Activated naive CD4-positive, alpha-beta T cell treated with anti-CD3 and anti-CD28 coated beads for 36 hours (primary cell): ENCODE measurements around the gene XPO1. TPM values are rescaled to one million over a fixed set of nuclear protein-coding genes. Genes with fewer than 3 reads are reported as not detected.
"Not testable (repeated sequence)": the region's sequence is repeated elsewhere in the genome, so short reads cannot be mapped to it uniquely, and the experiment has no call there.

Source experiments
- CTCF ChIA-PET: fragments of 350-600 bp; sonication (Branson Sonifier 250); formaldehyde crosslinking; loops from one replicate; lab custom pipeline; 2021; ENCODE audit warnings: antibody characterized with exemption; lab: Charles Lee
- DNase-seq: peaks from one replicate; pipeline ENCODE4 v3.0.0-alpha.2; 2020
- H3K27ac Mint-ChIP-seq: one replicate; pipeline ENCODE4 v1.8.0; 2021; ENCODE audit warnings: mild to moderate bottlenecking, mixed read lengths
- H3K27me3 Mint-ChIP-seq: one replicate; pipeline ENCODE4 v1.8.0; 2021; ENCODE audit warnings: low read depth, mixed read lengths
- H3K36me3 Mint-ChIP-seq: one replicate; pipeline ENCODE4 v1.8.0; 2021; ENCODE audit warnings: low read depth, mixed read lengths
- H3K4me1 Mint-ChIP-seq: one replicate; pipeline ENCODE4 v1.8.0; 2021; ENCODE audit warnings: low read depth, mixed read lengths
- H3K4me3 Mint-ChIP-seq: one replicate; pipeline ENCODE4 v1.8.0; 2021; ENCODE audit warnings: mild to moderate bottlenecking, moderate library complexity, mixed read lengths
- H3K9me3 Mint-ChIP-seq: one replicate; pipeline ENCODE4 v1.8.0; 2021; ENCODE audit warnings: mixed read lengths
- intact Hi-C: fragments of 100-400 bp; cut with micrococcal nuclease; formaldehyde crosslinking; loops from one replicate; pipeline ENCODE4 v1.15.1; 2023
- total RNA-seq, 2 experiments: library from RNA; stranded (reverse); gene quantifications; one replicate each; pipeline ENCODE4 v1.2.3, GENCODE V29; 2021

Gene XPO1
- total RNA-seq = 100 to 1,000 TPM; 201 to 203 TPM

- peak; percentile 100 for DNase-seq
- Mint-ChIP-seq H3K27ac (peak within 1 kb of the TSS; percentile 97), H3K4me3 (peak within 1 kb of the TSS; percentile 90), H3K27me3 (no peaks in the 10 kb centered on the region), H3K36me3 (peaks cover 15% of the 10 kb centered on the region), H3K4me1 (peaks cover 27% of the 10 kb centered on the region), H3K9me3 (no peaks in the 10 kb centered on the region)
- intact Hi-C loops = loop anchor here (1.0 to 5.0 kb wide), 20 partner anchors 37 to 1167 kb away; partner anchors contain the start of genes B3GNT2, CCT4, COMMD1 and EHBP1
- CTCF ChIA-PET = interaction anchor here (0.7 kb wide), 1 partner anchor 43 kb away, joined by 3 read pairs; no protein-coding TSS in a partner anchor
Measured at GRCh38 chr2:61538200-61538919, at the start of gene XPO1. Gene XPO1, minus strand, starts transcription at chr2:61538356. Its CDS starts 4,459 bp downstream, at chr2:61533897.

- H3K9me3 Mint-ChIP-seq, H3K4me1 Mint-ChIP-seq, H3K4me3 Mint-ChIP-seq, CTCF ChIA-PET, H3K27me3 Mint-ChIP-seq, H3K36me3 Mint-ChIP-seq, H3K27ac Mint-ChIP-seq, DNase-seq: not testable (repeated sequence)
- intact Hi-C loops = loop anchor here (5.0 kb wide), 1 partner anchor 35 kb away; no protein-coding TSS in a partner anchor
Measured at GRCh38 chr2:61586928-61587327, 48.8 kb upstream of the XPO1 start.

- H3K4me3 Mint-ChIP-seq = no peak overlapping the region
- H3K36me3 Mint-ChIP-seq = no peaks in the 10 kb centered on the region
- H3K27ac Mint-ChIP-seq = no peak overlapping the region
- no peaks in the 10 kb centered on the region for H3K9me3 Mint-ChIP-seq
- intact Hi-C loops = loop anchor here (5.0 kb wide), 1 partner anchor 37 kb away; no protein-coding TSS in a partner anchor
- H3K4me1 Mint-ChIP-seq = peaks cover 9% of the 10 kb centered on the region
- no peak for DNase-seq
- CTCF ChIA-PET = interaction anchor here (0.6 to 0.7 kb wide), 2 partner anchors 305 to 517 kb away, joined by 3 to 4 read pairs; no protein-coding TSS in a partner anchor
- no peaks in the 10 kb centered on the region for H3K27me3 Mint-ChIP-seq
Measured at GRCh38 chr2:61585383-61585782, 47.2 kb upstream of the XPO1 start.

GRCh38 chr2:61584368-61584767, 46.2 kb upstream of the XPO1 start:
- H3K27ac Mint-ChIP-seq, H3K36me3 Mint-ChIP-seq, H3K27me3 Mint-ChIP-seq, DNase-seq, H3K4me1 Mint-ChIP-seq, intact Hi-C loops, H3K4me3 Mint-ChIP-seq, H3K9me3 Mint-ChIP-seq: not testable (repeated sequence)
- CTCF ChIA-PET = interaction anchor here (0.7 kb wide), 1 partner anchor 58 kb away, joined by 5 read pairs; no protein-coding TSS in a partner anchor

- Mint-ChIP-seq H3K4me1 (peaks cover 9% of the 10 kb centered on the region), H3K27ac (no peak overlapping the region), H3K27me3 (no peaks in the 10 kb centered on the region), H3K9me3 (no peaks in the 10 kb centered on the region), H3K4me3 (no peak overlapping the region), H3K36me3 (no peaks in the 10 kb centered on the region)
- DNase-seq = no peak
- CTCF ChIA-PET = no interaction called here
- intact Hi-C loops = no loop called here
Measured at GRCh38 chr2:61582165-61582564, 44.0 kb upstream of the XPO1 start.

- H3K9me3 Mint-ChIP-seq = no peaks in the 10 kb centered on the region
- no peaks in the 10 kb centered on the region for H3K36me3 Mint-ChIP-seq
- CTCF ChIA-PET = interaction anchor here (0.5 kb wide), 1 partner anchor 13 kb away, joined by 3 read pairs; no protein-coding TSS in a partner anchor
- H3K27me3 Mint-ChIP-seq = no peaks in the 10 kb centered on the region
- H3K27ac Mint-ChIP-seq = no peak overlapping the region
- H3K4me1 Mint-ChIP-seq = peaks cover 9% of the 10 kb centered on the region
- DNase-seq = no peak
- intact Hi-C loops = no loop called here
- H3K4me3 Mint-ChIP-seq = no peak overlapping the region
Measured at GRCh38 chr2:61581716-61582115, 43.6 kb upstream of the XPO1 start.

- H3K27me3 Mint-ChIP-seq = no peaks in the 10 kb centered on the region
- CTCF ChIA-PET = interaction anchor here (0.5 kb wide), 1 partner anchor 21 kb away, joined by 3 read pairs; no protein-coding TSS in a partner anchor
- no peaks in the 10 kb centered on the region for H3K36me3 Mint-ChIP-seq
- H3K4me1 Mint-ChIP-seq = peaks cover 12% of the 10 kb centered on the region
- H3K9me3 Mint-ChIP-seq = no peaks in the 10 kb centered on the region
- peak overlapping the region; percentile 46 for H3K27ac Mint-ChIP-seq
- H3K4me3 Mint-ChIP-seq = no peak overlapping the region
- DNase-seq = peak; percentile 48
- intact Hi-C loops = loop anchor here (1.0 kb wide), 1 partner anchor 37 kb away; the partner anchor contains the start of gene XPO1
Measured at GRCh38 chr2:61575447-61575859, 37.3 kb upstream of the XPO1 start.

- H3K36me3 Mint-ChIP-seq = no peaks in the 10 kb centered on the region
- no peaks in the 10 kb centered on the region for H3K4me1 Mint-ChIP-seq
- no peaks in the 10 kb centered on the region for H3K27me3 Mint-ChIP-seq
- CTCF ChIA-PET = no interaction called here
- intact Hi-C loops = no loop called here
- no peak for DNase-seq
- H3K4me3 Mint-ChIP-seq = no peak overlapping the region
- H3K27ac Mint-ChIP-seq = no peak overlapping the region
- H3K9me3 Mint-ChIP-seq = no peaks in the 10 kb centered on the region
Measured at GRCh38 chr2:61566566-61566965, 28.4 kb upstream of the XPO1 start.

- H3K27me3 Mint-ChIP-seq = no peaks in the 10 kb centered on the region
- H3K9me3 Mint-ChIP-seq = no peaks in the 10 kb centered on the region
- H3K27ac Mint-ChIP-seq = no peak overlapping the region
- CTCF ChIA-PET = no interaction called here
- intact Hi-C loops = no loop called here
- H3K36me3 Mint-ChIP-seq = no peaks in the 10 kb centered on the region
- no peaks in the 10 kb centered on the region for H3K4me1 Mint-ChIP-seq
- no peak for DNase-seq
- no peak overlapping the region for H3K4me3 Mint-ChIP-seq
Measured at GRCh38 chr2:61562615-61563014, 24.5 kb upstream of the XPO1 start.

- CTCF ChIA-PET = interaction anchor here (0.6 kb wide), 1 partner anchor 25 kb away, joined by 3 read pairs; no protein-coding TSS in a partner anchor
- Mint-ChIP-seq H3K4me1 (no peaks in the 10 kb centered on the region), H3K27me3 (no peaks in the 10 kb centered on the region), H3K9me3 (no peaks in the 10 kb centered on the region), H3K4me3 (no peak overlapping the region), H3K27ac (no peak overlapping the region), H3K36me3 (no peaks in the 10 kb centered on the region)
- DNase-seq = no peak
- intact Hi-C loops = no loop called here
Measured at GRCh38 chr2:61558160-61558559, 20.0 kb upstream of the XPO1 start.

- intact Hi-C loops = no loop called here
- Mint-ChIP-seq H3K27me3 (no peaks in the 10 kb centered on the region), H3K4me1 (no peaks in the 10 kb centered on the region), H3K27ac (no peak overlapping the region), H3K4me3 (no peak overlapping the region), H3K9me3 (no peaks in the 10 kb centered on the region), H3K36me3 (no peaks in the 10 kb centered on the region)
- CTCF ChIA-PET = no interaction called here
- DNase-seq = no peak
Measured at GRCh38 chr2:61557381-61557780, 19.2 kb upstream of the XPO1 start.

- H3K27ac Mint-ChIP-seq = no peak overlapping the region
- no peaks in the 10 kb centered on the region for H3K9me3 Mint-ChIP-seq
- no peaks in the 10 kb centered on the region for H3K36me3 Mint-ChIP-seq
- no peak for DNase-seq
- H3K4me3 Mint-ChIP-seq = no peak overlapping the region
- intact Hi-C loops = no loop called here
- CTCF ChIA-PET = no interaction called here
- no peaks in the 10 kb centered on the region for H3K27me3 Mint-ChIP-seq
- no peaks in the 10 kb centered on the region for H3K4me1 Mint-ChIP-seq
Measured at GRCh38 chr2:61554604-61555003, 16.4 kb upstream of the XPO1 start.
